Cerebellar nuclear complex (tissue), 1 donor: ENCODE data around the gene NPTN.
"Not testable (repeated sequence)": the region's sequence is repeated elsewhere in the genome, so short reads cannot be mapped to it uniquely, and the experiment has no call there.

Experiments
- DNase-seq, 2 experiments: peaks; one replicate each; lab custom pipeline; 2025; lab: John Stamatoyannopoulos, UW

NPTN gene

DNA sequence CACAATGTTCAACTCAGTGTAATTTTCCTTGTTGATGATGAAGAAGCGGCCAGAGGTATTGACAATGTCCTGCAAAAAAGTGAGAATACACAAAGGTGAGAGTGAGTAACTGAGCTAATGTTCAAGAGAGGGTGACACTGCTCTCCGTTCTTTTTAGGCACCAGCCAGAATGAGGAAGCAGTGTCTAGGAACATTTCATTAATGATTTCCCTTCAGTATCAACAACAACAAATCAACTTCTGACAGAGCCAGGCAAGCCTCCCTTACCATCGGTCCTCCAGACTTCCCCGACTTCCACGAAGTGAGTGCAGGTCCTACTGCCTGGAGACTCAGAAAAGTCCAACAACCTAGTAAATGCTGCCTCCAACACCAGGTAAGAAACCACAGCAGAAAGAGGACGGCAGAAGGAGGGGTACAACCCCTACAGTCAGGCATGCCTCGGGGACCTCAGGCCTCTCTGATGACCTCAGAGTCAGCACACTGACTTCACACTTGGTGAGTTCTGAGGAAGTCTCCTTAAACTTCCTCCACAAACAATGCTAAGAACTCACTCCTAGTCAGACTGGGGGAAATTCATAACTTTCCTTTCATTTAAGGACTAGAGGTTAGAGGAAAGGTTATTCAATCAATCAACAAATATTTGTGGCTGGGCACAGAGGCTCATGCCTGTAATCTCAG is 62.7 kb downstream of the NPTN start:
- DNase-seq: no peak

DNA sequence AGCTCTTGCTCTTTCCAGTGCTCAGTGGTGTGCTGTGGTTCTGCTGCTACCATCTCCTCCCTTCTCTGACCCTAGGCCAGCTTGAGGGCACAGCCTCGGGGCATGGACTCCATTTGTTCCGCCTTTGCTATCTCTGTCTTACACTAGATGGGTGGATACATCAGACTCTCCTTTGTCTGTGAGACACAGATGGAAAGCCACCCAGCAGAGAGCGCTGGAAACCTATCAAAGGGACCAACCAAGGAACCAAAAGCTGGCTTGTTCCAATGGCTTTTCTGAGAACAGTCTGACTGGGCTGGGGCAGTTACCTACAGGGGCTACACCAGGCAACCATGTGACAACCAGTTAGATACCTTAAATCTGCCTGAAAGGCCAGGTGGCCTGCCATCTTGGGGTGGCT is 63.8 kb downstream of the NPTN start:
- no peak for DNase-seq

DNA sequence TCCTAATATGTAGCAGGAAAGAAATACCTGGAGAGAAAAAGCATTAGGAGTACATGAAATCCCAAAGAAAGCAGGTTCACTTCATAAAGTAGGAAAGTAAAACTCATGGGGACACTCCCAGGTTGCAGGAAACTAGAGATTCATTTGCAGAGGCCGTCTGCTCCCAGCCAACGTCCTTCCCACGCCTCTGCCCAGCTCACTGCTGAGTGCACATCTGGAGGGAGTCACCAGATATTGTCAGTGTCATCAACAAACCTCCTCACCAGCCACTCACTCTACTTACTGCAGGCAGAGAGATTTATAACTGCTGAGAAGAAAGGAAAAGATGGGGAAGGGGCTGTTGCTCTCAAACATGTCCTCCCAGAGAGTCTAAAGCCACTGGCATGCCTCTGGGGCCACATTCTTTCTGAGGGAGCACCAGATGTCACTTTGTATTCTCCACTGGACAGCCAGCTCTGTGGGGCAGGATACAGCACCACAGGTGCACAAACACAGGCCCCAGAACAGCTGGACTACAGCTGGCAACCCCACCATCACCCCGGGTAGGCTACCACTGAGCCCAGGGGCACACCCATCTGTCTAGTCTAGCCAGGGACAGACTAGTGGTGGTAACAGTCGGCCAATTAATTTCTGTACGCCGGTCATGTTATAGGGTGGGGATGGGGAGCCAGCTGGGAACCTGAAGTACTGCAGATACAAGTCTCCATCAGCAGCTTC is 64.5 kb downstream of the NPTN start:
- DNase-seq: no peak

- DNase-seq: no peak
These were observed 66.2 kb downstream of the NPTN start for GRCh38 chr15:73567020-73567419.

- no peak for DNase-seq
These were observed 68.9 kb downstream of the NPTN start for GRCh38 chr15:73564255-73564654.

- no peak for DNase-seq
These were observed 72.6 kb downstream of the NPTN start for GRCh38 chr15:73560501-73561117.

- no peak for DNase-seq
These were observed 74.7 kb downstream of the NPTN start for GRCh38 chr15:73558529-73558928.

- DNase-seq: no peak
These were observed 78.1 kb downstream of the NPTN start for GRCh38 chr15:73555080-73555479.

DNA sequence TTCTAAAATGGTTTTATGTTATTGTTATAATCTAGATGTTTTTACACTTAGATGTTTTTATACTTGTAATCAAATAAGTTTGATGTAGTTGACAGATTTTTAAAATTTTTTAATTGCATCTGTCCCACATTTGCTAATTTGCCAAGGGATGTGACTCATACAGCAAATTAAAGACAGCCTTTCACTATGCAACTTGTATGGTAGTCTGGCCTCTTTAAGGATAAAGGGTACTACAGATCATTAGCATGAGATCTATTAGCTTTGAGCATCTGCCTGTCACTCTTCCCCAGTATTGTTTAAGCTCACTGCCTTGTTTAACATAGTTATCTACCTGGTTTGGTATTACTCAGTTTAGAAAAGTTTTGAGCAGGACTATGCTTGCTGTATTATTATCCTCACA is 83.0 kb downstream of the NPTN start:
- DNase-seq: no peak

DNA sequence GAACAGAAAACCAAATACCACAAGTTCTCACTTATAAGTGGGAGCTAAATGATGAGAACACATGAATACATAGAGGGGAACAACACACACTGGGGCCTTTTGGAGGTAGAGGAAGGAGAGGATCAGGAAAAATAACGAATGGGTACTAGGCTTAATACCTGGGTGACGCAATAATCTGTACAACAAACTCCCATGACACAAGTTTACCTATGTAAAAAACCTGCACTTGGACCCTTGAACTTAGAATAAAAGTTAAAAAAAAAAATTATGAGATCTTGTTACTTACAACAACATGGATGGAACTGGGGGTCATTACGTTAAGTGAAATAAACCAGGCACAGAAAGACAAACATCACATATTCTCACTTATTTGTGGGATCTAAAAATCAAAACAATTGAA is 84.3 kb downstream of the NPTN start:
- not testable (repeated sequence) for DNase-seq

- DNase-seq: no peak
These were observed 91.7 kb downstream of the NPTN start for GRCh38 chr15:73541479-73541878.

DNA sequence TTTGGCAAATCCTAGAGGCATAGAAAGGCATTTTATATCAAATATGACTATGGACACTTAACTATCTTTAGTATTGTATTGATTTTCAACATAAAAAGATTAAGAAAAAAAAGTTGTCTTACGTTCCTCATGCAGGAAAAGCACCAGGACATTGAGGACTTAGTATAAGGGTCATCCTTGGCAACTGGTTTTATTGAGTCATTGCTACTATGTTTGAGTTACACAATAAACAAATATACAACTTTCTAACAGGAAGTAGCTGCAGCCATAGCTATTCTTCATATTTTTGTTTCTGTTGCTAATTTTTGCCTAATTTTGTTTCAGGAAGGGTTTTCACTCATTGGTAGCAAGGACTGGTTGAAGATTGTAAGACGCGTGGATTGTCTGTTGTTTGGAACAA is 93.0 kb downstream of the NPTN start:
- no peak for DNase-seq

- DNase-seq: no peak
These were observed 93.7 kb downstream of the NPTN start for GRCh38 chr15:73539212-73540128.

GRCh38 chr15:73538563-73539211 is 94.5 kb downstream of the NPTN start:
- DNase-seq: no peak

DNA sequence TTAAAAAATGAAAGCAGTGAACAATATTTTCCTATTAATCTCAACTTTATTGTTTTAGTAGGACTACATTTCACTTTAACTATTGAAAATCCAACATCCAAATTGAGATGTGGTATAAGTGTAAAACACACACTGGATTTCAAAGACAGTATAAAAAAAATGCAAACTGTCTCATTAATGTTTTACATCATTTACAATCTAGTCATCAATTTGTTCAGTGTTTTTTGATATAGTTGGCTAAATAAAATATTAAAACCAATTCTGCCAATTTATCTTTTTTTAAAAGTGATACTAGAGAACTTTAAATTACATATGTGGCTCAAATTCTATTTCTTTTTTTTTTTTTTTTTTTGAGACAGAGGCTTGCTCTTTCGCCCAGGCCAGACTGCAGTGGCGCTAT is 95.1 kb downstream of the NPTN start:
- no peak for DNase-seq

DNA sequence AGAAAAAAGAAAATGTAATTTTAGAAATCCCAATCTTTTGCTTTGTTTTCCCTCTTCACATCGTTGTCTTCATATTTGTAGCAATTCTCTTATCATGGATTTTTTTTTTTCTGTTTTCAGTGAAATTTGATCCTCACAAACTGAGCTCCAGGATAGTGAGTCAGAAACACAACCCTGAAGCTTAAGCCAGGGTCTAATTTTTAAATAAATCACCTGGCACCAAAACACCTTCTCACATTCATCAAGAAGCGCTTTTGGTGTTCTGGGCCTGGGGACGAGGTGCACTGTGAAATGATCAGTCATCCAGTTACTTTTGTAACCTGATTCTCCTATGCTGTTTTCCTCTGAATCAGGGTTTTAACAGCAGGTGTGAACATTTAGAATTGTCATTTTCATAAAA is 102.5 kb downstream of the NPTN start:
- no peak for DNase-seq

- DNase-seq: no peak
These were observed 105.6 kb downstream of the NPTN start for GRCh38 chr15:73527598-73527997.

- DNase-seq: no peak
These were observed 108.3 kb downstream of the NPTN start for GRCh38 chr15:73524919-73525318.

- DNase-seq: no peak
These were observed 111.2 kb downstream of the NPTN start for GRCh38 chr15:73522011-73522410.

- DNase-seq: no peak
These were observed 114.1 kb downstream of the NPTN start for GRCh38 chr15:73518876-73519733.
